GM20000 (cell line): ENCODE data around the gene MX1.

Source experiments
- DNase-seq: peaks from one replicate; pipeline ENCODE4 v3.0.0; 2012; ENCODE audit warnings: low spot score
- CTCF ChIP-seq: IDR thresholded peaks from 2 replicates; pipeline ENCODE4 v1.5.1; 2012; ENCODE audit warnings: mild to moderate bottlenecking, control low read depth; ENCODE audit errors: extremely low read depth, missing control alignments

Gene MX1

DNA sequence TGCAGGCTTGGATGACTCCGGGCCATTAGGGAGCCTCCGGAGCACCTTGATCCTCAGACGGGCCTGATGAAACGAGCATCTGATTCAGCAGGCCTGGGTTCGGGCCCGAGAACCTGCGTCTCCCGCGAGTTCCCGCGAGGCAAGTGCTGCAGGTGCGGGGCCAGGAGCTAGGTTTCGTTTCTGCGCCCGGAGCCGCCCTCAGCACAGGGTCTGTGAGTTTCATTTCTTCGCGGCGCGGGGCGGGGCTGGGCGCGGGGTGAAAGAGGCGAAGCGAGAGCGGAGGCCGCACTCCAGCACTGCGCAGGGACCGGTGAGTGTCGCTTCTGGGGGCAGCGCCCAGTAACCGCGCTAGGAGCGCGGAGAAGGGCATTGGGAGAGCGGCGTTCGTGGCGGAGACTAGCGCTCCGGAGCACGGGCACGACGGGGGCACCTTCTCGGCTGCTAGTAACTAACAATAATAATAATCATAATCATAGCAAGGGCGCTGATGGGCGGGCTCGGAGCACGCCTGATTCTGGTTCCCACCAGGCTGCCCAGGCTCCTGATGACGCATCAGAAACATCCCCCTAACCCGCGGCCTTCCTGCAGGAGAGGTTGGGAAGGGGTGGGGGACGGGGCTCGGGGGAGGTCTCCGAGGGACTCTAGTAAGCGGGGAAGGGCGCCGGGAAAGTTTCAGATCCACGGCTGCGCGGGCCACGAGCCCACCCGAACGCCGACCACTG lies at the start of gene MX1:
Gene MX1, plus strand, starts transcription at position 286 of the 722 bp plus-strand sequence. CDS start 5,832 bp downstream, outside the sequence.
- no peak for TF ChIP-seq CTCF
- DNase-seq: peak; percentile 91

GRCh38 chr21:41377715-41378114 lies 48.3 kb upstream of the MX1 start:
- TF ChIP-seq CTCF: no peak
- no peak for DNase-seq

DNA sequence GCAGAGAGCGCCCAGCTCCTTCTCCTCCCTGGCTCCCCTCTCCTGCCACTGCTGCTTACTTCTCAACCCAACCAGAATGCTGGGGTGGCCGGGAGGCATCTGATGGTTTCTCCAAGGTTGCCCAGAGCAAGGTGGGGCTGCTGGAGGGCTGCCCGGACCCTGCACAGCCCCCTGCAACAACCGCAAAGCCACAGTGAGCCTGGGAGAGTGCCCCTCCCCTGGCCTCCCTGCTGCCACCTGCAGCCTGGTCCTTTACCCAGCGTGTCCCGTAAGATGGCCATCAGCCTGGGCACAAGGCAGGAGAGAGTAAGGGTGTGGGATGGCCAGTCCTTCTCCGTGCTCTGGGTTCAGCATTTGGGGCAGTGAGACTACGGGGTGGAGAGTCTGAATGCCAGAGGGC lies 47.2 kb upstream of the MX1 start:
- DNase-seq: no peak
- no peak for TF ChIP-seq CTCF

GRCh38 chr21:41379901-41380300 lies 46.1 kb upstream of the MX1 start:
- no peak for TF ChIP-seq CTCF
- DNase-seq: no peak

DNA sequence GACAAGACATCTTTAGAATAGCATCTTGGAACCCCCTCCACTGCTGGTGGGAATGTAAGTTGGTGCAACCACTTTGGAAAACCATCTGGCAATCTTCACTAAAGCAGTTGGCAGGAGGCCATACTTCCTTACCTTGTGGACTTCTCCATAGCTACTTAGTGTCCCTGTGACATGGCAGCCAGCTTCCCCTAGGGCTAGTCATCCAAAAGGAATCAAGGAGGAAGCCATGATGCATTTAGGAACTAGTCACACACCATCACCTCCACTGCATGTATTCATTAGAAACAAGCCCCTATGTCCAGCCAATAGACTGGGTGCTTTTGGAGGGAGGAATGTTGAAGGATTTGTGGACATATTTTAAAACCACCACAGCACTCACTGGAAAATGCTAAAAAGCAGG lies 44.3 kb upstream of the MX1 start:
- no peak for TF ChIP-seq CTCF
- DNase-seq: no peak

DNA sequence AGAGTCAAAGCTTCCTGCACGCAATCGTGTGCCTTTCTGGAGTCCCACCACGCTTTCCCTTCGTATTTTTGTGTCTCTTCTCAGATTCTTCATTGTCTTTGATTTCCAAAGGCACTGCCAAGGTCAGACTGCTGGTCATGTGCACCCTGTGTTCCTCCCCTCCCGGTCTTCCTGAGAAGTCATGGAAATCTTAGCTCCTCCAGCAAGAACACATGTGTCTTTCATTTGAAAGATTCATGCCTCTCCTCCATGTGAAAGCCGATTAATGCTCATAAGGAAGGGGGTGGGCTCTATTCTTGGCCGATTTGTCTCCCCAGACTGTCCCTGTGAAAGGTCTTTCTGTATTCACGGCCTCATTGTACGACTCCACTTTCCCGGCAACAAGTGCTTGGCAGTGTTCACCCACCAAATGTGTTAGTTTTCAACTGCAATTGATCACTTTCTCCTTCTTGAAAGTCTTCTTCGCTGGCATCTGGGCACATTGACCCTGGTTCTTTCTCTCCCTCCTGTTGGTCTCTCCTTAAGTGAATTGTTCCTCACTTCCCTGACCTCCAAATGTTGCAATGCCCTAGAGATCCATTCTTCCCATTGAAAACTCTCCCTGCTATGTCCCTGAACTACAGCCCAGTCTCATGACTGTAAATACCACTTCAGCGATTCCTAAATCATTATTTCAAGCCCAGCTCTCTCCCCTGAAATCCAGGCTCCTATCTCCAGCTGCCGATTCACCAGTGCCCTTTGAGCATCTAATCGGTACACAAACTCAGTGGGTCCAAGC lies 38.8 kb upstream of the MX1 start:
- no peak for TF ChIP-seq CTCF
- DNase-seq: no peak

- DNase-seq: no peak
Measured at GRCh38 chr21:41387824-41388223, 38.2 kb upstream of the MX1 start.

More at GRCh38 chr21:41387824-41388223, 38.2 kb upstream of the MX1 start:
- TF ChIP-seq CTCF: no peak
